ENCODE measurements around the gene UNCX.

The UNCX gene

GRCh38 chr7:1242256-1242605, 9.6 kb downstream of the UNCX start:
- Mint-ChIP-seq H3K27me3 (peaks cover 73% of the 10 kb centered on the region), H3K4me1 (peaks cover 10% of the 10 kb centered on the region), H3K36me3 (ENCODE audit: low read depth) (no peaks in the 10 kb centered on the region), H3K9me3 (no peaks in the 10 kb centered on the region), H3K27ac (no peak overlapping the region), H3K4me3 (no peak overlapping the region)
- ATAC-seq (no peak), DNase-seq (no peak)

GRCh38 chr7:1242606-1243289, 10.1 kb downstream of the UNCX start:
- H3K9me3 Mint-ChIP-seq: no peaks in the 10 kb centered on the region
- H3K4me3 Mint-ChIP-seq: no peak overlapping the region
- ATAC-seq (no peak), DNase-seq (no peak)
- no peaks in the 10 kb centered on the region for H3K36me3 Mint-ChIP-seq (ENCODE audit: low read depth)
- H3K4me1 Mint-ChIP-seq: peaks cover 8% of the 10 kb centered on the region
- peaks cover 70% of the 10 kb centered on the region for H3K27me3 Mint-ChIP-seq
- no peak overlapping the region for H3K27ac Mint-ChIP-seq

GRCh38 chr7:1243290-1243963, 10.8 kb downstream of the UNCX start:
- H3K36me3 Mint-ChIP-seq (ENCODE audit: low read depth): no peaks in the 10 kb centered on the region
- no peak overlapping the region for H3K27ac Mint-ChIP-seq
- no peaks in the 10 kb centered on the region for H3K9me3 Mint-ChIP-seq
- H3K4me1 Mint-ChIP-seq: peaks cover 12% of the 10 kb centered on the region
- no peak overlapping the region for H3K4me3 Mint-ChIP-seq
- DNase-seq: no peak
- ATAC-seq: no peak
- H3K27me3 Mint-ChIP-seq: peaks cover 69% of the 10 kb centered on the region

- Mint-ChIP-seq H3K36me3 (ENCODE audit: low read depth) (no peaks in the 10 kb centered on the region), H3K27me3 (peaks cover 70% of the 10 kb centered on the region), H3K4me1 (peaks cover 13% of the 10 kb centered on the region), H3K4me3 (no peak overlapping the region), H3K9me3 (no peaks in the 10 kb centered on the region), H3K27ac (no peak overlapping the region)
- no peak for DNase-seq
- no peak for ATAC-seq
These were observed 11.3 kb downstream of the UNCX start for GRCh38 chr7:1243964-1244416.

GRCh38 chr7:1244700-1245523, 12.2 kb downstream of the UNCX start:
- no peak for ATAC-seq
- Mint-ChIP-seq H3K27me3 (peaks cover 66% of the 10 kb centered on the region), H3K9me3 (no peaks in the 10 kb centered on the region), H3K4me3 (no peak overlapping the region), H3K27ac (no peak overlapping the region), H3K36me3 (ENCODE audit: low read depth) (no peaks in the 10 kb centered on the region), H3K4me1 (peaks cover 13% of the 10 kb centered on the region)
- DNase-seq: no peak

- Mint-ChIP-seq H3K9me3 (no peaks in the 10 kb centered on the region), H3K36me3 (ENCODE audit: low read depth) (no peaks in the 10 kb centered on the region), H3K4me3 (no peak overlapping the region), H3K4me1 (peaks cover 12% of the 10 kb centered on the region), H3K27me3 (peaks cover 66% of the 10 kb centered on the region), H3K27ac (no peak overlapping the region)
- no peak for DNase-seq
- no peak for ATAC-seq
These were observed 12.9 kb downstream of the UNCX start for GRCh38 chr7:1245524-1246050.

- H3K4me3 Mint-ChIP-seq: no peak overlapping the region
- H3K27ac Mint-ChIP-seq: no peak overlapping the region
- DNase-seq: no peak
- H3K9me3 Mint-ChIP-seq: no peaks in the 10 kb centered on the region
- peaks cover 71% of the 10 kb centered on the region for H3K27me3 Mint-ChIP-seq
- H3K36me3 Mint-ChIP-seq (ENCODE audit: low read depth): no peaks in the 10 kb centered on the region
- ATAC-seq: no peak
- peaks cover 11% of the 10 kb centered on the region for H3K4me1 Mint-ChIP-seq
These were observed 13.6 kb downstream of the UNCX start for GRCh38 chr7:1246160-1246870.

- no peak for DNase-seq
- Mint-ChIP-seq H3K27me3 (peaks cover 70% of the 10 kb centered on the region), H3K9me3 (no peaks in the 10 kb centered on the region), H3K4me1 (peaks cover 8% of the 10 kb centered on the region), H3K27ac (no peak overlapping the region), H3K36me3 (ENCODE audit: low read depth) (no peaks in the 10 kb centered on the region), H3K4me3 (no peak overlapping the region)
- ATAC-seq: no peak
These were observed 14.3 kb downstream of the UNCX start for GRCh38 chr7:1246871-1247526.

- Mint-ChIP-seq H3K9me3 (no peaks in the 10 kb centered on the region), H3K27ac (no peak overlapping the region), H3K4me1 (peaks cover 8% of the 10 kb centered on the region), H3K4me3 (no peak overlapping the region), H3K27me3 (peaks cover 70% of the 10 kb centered on the region), H3K36me3 (ENCODE audit: low read depth) (no peaks in the 10 kb centered on the region)
- DNase-seq: no peak
- ATAC-seq: no peak
These were observed 14.9 kb downstream of the UNCX start for GRCh38 chr7:1247527-1248041.

- Mint-ChIP-seq H3K4me3 (no peak overlapping the region), H3K4me1 (peaks cover 7% of the 10 kb centered on the region), H3K27me3 (peaks cover 70% of the 10 kb centered on the region), H3K9me3 (no peaks in the 10 kb centered on the region), H3K27ac (no peak overlapping the region), H3K36me3 (ENCODE audit: low read depth) (no peaks in the 10 kb centered on the region)
- DNase-seq (no peak), ATAC-seq (peak; percentile 33)
These were observed 15.7 kb downstream of the UNCX start for GRCh38 chr7:1248143-1248915.

- no peak overlapping the region for H3K4me3 Mint-ChIP-seq
- no peaks in the 10 kb centered on the region for H3K36me3 Mint-ChIP-seq (ENCODE audit: low read depth)
- peaks cover 7% of the 10 kb centered on the region for H3K4me1 Mint-ChIP-seq
- no peak overlapping the region for H3K27ac Mint-ChIP-seq
- DNase-seq (no peak), ATAC-seq (no peak)
- H3K9me3 Mint-ChIP-seq: no peaks in the 10 kb centered on the region
- H3K27me3 Mint-ChIP-seq: peaks cover 69% of the 10 kb centered on the region
These were observed 16.4 kb downstream of the UNCX start for GRCh38 chr7:1248916-1249581.

GRCh38 chr7:1249731-1250130, 17.1 kb downstream of the UNCX start:
- H3K9me3 Mint-ChIP-seq: no peaks in the 10 kb centered on the region
- ATAC-seq: no peak
- H3K4me1 Mint-ChIP-seq: peaks cover 7% of the 10 kb centered on the region
- no peak overlapping the region for H3K4me3 Mint-ChIP-seq
- no peaks in the 10 kb centered on the region for H3K36me3 Mint-ChIP-seq (ENCODE audit: low read depth)
- peaks cover 66% of the 10 kb centered on the region for H3K27me3 Mint-ChIP-seq
- H3K27ac Mint-ChIP-seq: no peak overlapping the region
- no peak for DNase-seq

- Mint-ChIP-seq H3K36me3 (ENCODE audit: low read depth) (no peaks in the 10 kb centered on the region), H3K27ac (no peak overlapping the region), H3K9me3 (no peaks in the 10 kb centered on the region), H3K27me3 (peaks cover 58% of the 10 kb centered on the region), H3K4me3 (no peak overlapping the region), H3K4me1 (peaks cover 7% of the 10 kb centered on the region)
- ATAC-seq (no peak), DNase-seq (no peak)
These were observed 18.2 kb downstream of the UNCX start for GRCh38 chr7:1250901-1251300.

All from activated naive CD8-positive, alpha-beta T cell treated with anti-CD3 and anti-CD28 coated beads, Interleukin-2, amount 50 U/mL, for 24 hours (primary cell).